ENCODE results near the gene PRDM2. TPM values are rescaled to one million over a fixed set of nuclear protein-coding genes. Genes with fewer than 3 reads are reported as not detected.

Gene PRDM2
- total RNA-seq, 1 donor from 2014 or later: 23.0 TPM

GRCh38 chr1:13730751-13731482, 30.9 kb downstream of the PRDM2 start:
- peak overlapping the region in 2 of 3 donors; percentile 6 to 35 for H3K4me3 ChIP-seq (ENCODE audit: low read length in 3 of 3)
- no peak overlapping the region for H3K27ac ChIP-seq (ENCODE audit: low read depth, low read length)
- H3K36me3 ChIP-seq (ENCODE audit: control insufficient read depth in 3 of 3, insufficient read depth in 3 of 3, low read length in 3 of 3): peaks cover 0 to 2% (median 0%) of the 10 kb centered on the region in 3 donors
- H3K9me3 ChIP-seq (ENCODE audit: control insufficient read depth in 3 of 3, low read length in 3 of 3): no peaks in the 10 kb centered on the region
- H3K9ac ChIP-seq (ENCODE audit: low read depth in 1 of 3, low read length in 3 of 3): no peak overlapping the region
- peaks cover 0 to 5% (median 0%) of the 10 kb centered on the region in 3 donors for H3K4me1 ChIP-seq (ENCODE audit: control insufficient read depth in 3 of 3, insufficient read depth in 3 of 3, low read length in 3 of 3)
- no peaks in the 10 kb centered on the region for H3K27me3 ChIP-seq (ENCODE audit: control insufficient read depth in 3 of 3, insufficient read depth in 3 of 3, low read length in 3 of 3)

- H3K9ac ChIP-seq (ENCODE audit: low read depth in 1 of 3, low read length in 3 of 3): no peak overlapping the region
- no peaks in the 10 kb centered on the region for H3K9me3 ChIP-seq (ENCODE audit: control insufficient read depth in 3 of 3, low read length in 3 of 3)
- no peaks in the 10 kb centered on the region for H3K27me3 ChIP-seq (ENCODE audit: control insufficient read depth in 3 of 3, insufficient read depth in 3 of 3, low read length in 3 of 3)
- H3K27ac ChIP-seq (ENCODE audit: low read depth, low read length): no peak overlapping the region
- peaks cover 0 to 2% (median 0%) of the 10 kb centered on the region in 3 donors for H3K36me3 ChIP-seq (ENCODE audit: control insufficient read depth in 3 of 3, insufficient read depth in 3 of 3, low read length in 3 of 3)
- H3K4me3 ChIP-seq (ENCODE audit: low read length in 3 of 3): no peak overlapping the region
- H3K4me1 ChIP-seq (ENCODE audit: control insufficient read depth in 3 of 3, insufficient read depth in 3 of 3, low read length in 3 of 3): peaks cover 0 to 5% (median 0%) of the 10 kb centered on the region in 3 donors
Observed at GRCh38 chr1:13731897-13732296, 31.9 kb downstream of the PRDM2 start.

GRCh38 chr1:13732971-13733667, 33.1 kb downstream of the PRDM2 start:
- no peaks in the 10 kb centered on the region for H3K9me3 ChIP-seq (ENCODE audit: control insufficient read depth in 3 of 3, low read length in 3 of 3)
- H3K9ac ChIP-seq (ENCODE audit: low read depth in 1 of 3, low read length in 3 of 3): no peak overlapping the region
- H3K36me3 ChIP-seq (ENCODE audit: control insufficient read depth in 3 of 3, insufficient read depth in 3 of 3, low read length in 3 of 3): peaks cover 0 to 2% (median 0%) of the 10 kb centered on the region in 3 donors
- H3K27ac ChIP-seq (ENCODE audit: low read depth, low read length): no peak overlapping the region
- H3K4me3 ChIP-seq (ENCODE audit: low read length in 3 of 3): no peak overlapping the region
- peaks cover 0 to 5% (median 0%) of the 10 kb centered on the region in 3 donors for H3K4me1 ChIP-seq (ENCODE audit: control insufficient read depth in 3 of 3, insufficient read depth in 3 of 3, low read length in 3 of 3)
- H3K27me3 ChIP-seq (ENCODE audit: control insufficient read depth in 3 of 3, insufficient read depth in 3 of 3, low read length in 3 of 3): no peaks in the 10 kb centered on the region

GRCh38 chr1:13733711-13734110, 33.7 kb downstream of the PRDM2 start:
- H3K9me3 ChIP-seq (ENCODE audit: control insufficient read depth in 3 of 3, low read length in 3 of 3): no peaks in the 10 kb centered on the region
- no peak overlapping the region for H3K4me3 ChIP-seq (ENCODE audit: low read length in 3 of 3)
- H3K9ac ChIP-seq (ENCODE audit: low read depth in 1 of 3, low read length in 3 of 3): no peak overlapping the region
- peaks cover 0 to 2% (median 0%) of the 10 kb centered on the region in 3 donors for H3K36me3 ChIP-seq (ENCODE audit: control insufficient read depth in 3 of 3, insufficient read depth in 3 of 3, low read length in 3 of 3)
- no peaks in the 10 kb centered on the region for H3K27me3 ChIP-seq (ENCODE audit: control insufficient read depth in 3 of 3, insufficient read depth in 3 of 3, low read length in 3 of 3)
- peaks cover 0 to 5% (median 0%) of the 10 kb centered on the region in 3 donors for H3K4me1 ChIP-seq (ENCODE audit: control insufficient read depth in 3 of 3, insufficient read depth in 3 of 3, low read length in 3 of 3)
- H3K27ac ChIP-seq (ENCODE audit: low read depth, low read length): no peak overlapping the region

- Histone ChIP-seq H3K27ac (ENCODE audit: low read depth, low read length) (no peak overlapping the region), H3K9ac (ENCODE audit: low read depth in 1 of 3, low read length in 3 of 3) (no peak overlapping the region), H3K27me3 (ENCODE audit: control insufficient read depth in 3 of 3, insufficient read depth in 3 of 3, low read length in 3 of 3) (no peaks in the 10 kb centered on the region), H3K4me1 (ENCODE audit: control insufficient read depth in 3 of 3, insufficient read depth in 3 of 3, low read length in 3 of 3) (peaks cover 0 to 3% (median 0%) of the 10 kb centered on the region in 3 donors), H3K36me3 (ENCODE audit: control insufficient read depth in 3 of 3, insufficient read depth in 3 of 3, low read length in 3 of 3) (peaks cover 0 to 2% (median 0%) of the 10 kb centered on the region in 3 donors), H3K9me3 (ENCODE audit: control insufficient read depth in 3 of 3, low read length in 3 of 3) (no peaks in the 10 kb centered on the region), H3K4me3 (ENCODE audit: low read length in 3 of 3) (no peak overlapping the region)
Observed at GRCh38 chr1:13735168-13735930, 35.4 kb downstream of the PRDM2 start.

GRCh38 chr1:13737398-13737797, 37.4 kb downstream of the PRDM2 start:
- Histone ChIP-seq H3K9ac (ENCODE audit: low read depth in 1 of 3, low read length in 3 of 3) (no peak overlapping the region), H3K36me3 (ENCODE audit: control insufficient read depth in 3 of 3, insufficient read depth in 3 of 3, low read length in 3 of 3) (peaks cover 0 to 2% (median 0%) of the 10 kb centered on the region in 3 donors), H3K4me3 (ENCODE audit: low read length in 3 of 3) (no peak overlapping the region), H3K27ac (ENCODE audit: low read depth, low read length) (no peak overlapping the region), H3K9me3 (ENCODE audit: control insufficient read depth in 3 of 3, low read length in 3 of 3) (no peaks in the 10 kb centered on the region), H3K4me1 (ENCODE audit: control insufficient read depth in 3 of 3, insufficient read depth in 3 of 3, low read length in 3 of 3) (no peaks in the 10 kb centered on the region), H3K27me3 (ENCODE audit: control insufficient read depth in 3 of 3, insufficient read depth in 3 of 3, low read length in 3 of 3) (no peaks in the 10 kb centered on the region)

GRCh38 chr1:13746342-13746741, 46.4 kb downstream of the PRDM2 start:
- H3K27me3 ChIP-seq (ENCODE audit: control insufficient read depth in 3 of 3, insufficient read depth in 3 of 3, low read length in 3 of 3): no peaks in the 10 kb centered on the region
- no peaks in the 10 kb centered on the region for H3K9me3 ChIP-seq (ENCODE audit: control insufficient read depth in 3 of 3, low read length in 3 of 3)
- H3K4me3 ChIP-seq (ENCODE audit: low read length in 3 of 3): no peak overlapping the region

GRCh38 chr1:13748610-13749505, 48.9 kb downstream of the PRDM2 start:
- peak overlapping the region; percentile 85 to 89 (median 88) for H3K4me3 ChIP-seq (ENCODE audit: low read length in 3 of 3)
- H3K9me3 ChIP-seq (ENCODE audit: control insufficient read depth in 3 of 3, low read length in 3 of 3): no peaks in the 10 kb centered on the region
- peak overlapping the region; percentile 84 to 90 (median 87) for H3K9ac ChIP-seq (ENCODE audit: low read depth in 1 of 3, low read length in 3 of 3)
- H3K4me1 ChIP-seq (ENCODE audit: control insufficient read depth in 3 of 3, insufficient read depth in 3 of 3, low read length in 3 of 3): peaks cover 21 to 38% (median 31%) of the 10 kb centered on the region in 3 donors
- H3K27me3 ChIP-seq (ENCODE audit: control insufficient read depth in 3 of 3, insufficient read depth in 3 of 3, low read length in 3 of 3): no peaks in the 10 kb centered on the region
- no peaks in the 10 kb centered on the region for H3K36me3 ChIP-seq (ENCODE audit: control insufficient read depth in 3 of 3, insufficient read depth in 3 of 3, low read length in 3 of 3)
- H3K27ac ChIP-seq (ENCODE audit: low read depth, low read length): peak overlapping the region; percentile 81

More at GRCh38 chr1:13746342-13746741, 46.4 kb downstream of the PRDM2 start:
- H3K4me1 ChIP-seq (ENCODE audit: control insufficient read depth in 3 of 3, insufficient read depth in 3 of 3, low read length in 3 of 3): peaks cover 9 to 15% (median 10%) of the 10 kb centered on the region in 3 donors
- H3K9ac ChIP-seq (ENCODE audit: low read depth in 1 of 3, low read length in 3 of 3): no peak overlapping the region
- H3K27ac ChIP-seq (ENCODE audit: low read depth, low read length): no peak overlapping the region
- no peaks in the 10 kb centered on the region for H3K36me3 ChIP-seq (ENCODE audit: control insufficient read depth in 3 of 3, insufficient read depth in 3 of 3, low read length in 3 of 3)

Data from skeletal muscle tissue (tissue), 4 donors.